ENCODE data around the gene BRCA2.
"Not testable (repeated sequence)": the region's sequence is repeated elsewhere in the genome, so short reads cannot be mapped to it uniquely, and the experiment has no call there.

The BRCA2 gene

DNA sequence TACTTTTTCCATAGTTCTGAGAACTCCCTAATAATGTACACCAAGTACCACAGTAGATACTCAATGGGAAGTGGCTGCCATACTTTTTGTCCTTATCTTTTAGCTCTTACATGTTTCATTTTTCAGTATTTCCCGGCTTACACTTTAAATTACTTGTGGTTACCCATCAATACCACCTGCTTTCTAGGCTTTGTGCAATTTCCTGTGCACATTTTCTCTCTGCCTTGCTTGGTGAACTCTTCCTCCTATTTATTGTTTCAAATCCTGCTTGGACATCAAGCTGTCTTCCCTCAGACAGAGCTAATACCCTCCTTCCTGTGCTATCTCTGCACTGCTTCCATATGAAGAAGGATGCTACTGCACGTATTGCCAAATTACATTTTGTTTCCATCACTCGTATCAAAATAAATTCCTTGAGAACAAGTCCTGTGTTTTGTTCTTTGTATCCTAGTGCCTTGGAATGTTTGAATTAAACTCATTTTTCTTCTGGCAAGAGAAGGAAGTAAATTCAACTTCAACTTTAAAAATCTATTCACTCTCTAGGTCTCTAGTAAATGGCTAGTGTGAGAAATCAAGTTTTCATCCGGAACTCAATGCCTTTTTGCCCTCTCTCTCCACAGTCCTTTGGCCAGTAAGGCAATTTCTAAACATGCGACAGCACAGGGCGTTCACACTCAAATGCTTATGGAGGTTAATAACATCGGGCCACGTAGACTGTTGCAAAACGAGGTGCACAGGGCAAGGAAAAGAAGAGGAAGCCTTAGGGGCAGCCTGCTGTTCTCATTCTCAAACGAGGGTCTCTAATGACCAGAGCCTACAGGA, 5.8 kb upstream of the BRCA2 start:
- no peak for DNase-seq (ENCODE audit: low spot score)
- no peak for FAIRE-seq

DNA sequence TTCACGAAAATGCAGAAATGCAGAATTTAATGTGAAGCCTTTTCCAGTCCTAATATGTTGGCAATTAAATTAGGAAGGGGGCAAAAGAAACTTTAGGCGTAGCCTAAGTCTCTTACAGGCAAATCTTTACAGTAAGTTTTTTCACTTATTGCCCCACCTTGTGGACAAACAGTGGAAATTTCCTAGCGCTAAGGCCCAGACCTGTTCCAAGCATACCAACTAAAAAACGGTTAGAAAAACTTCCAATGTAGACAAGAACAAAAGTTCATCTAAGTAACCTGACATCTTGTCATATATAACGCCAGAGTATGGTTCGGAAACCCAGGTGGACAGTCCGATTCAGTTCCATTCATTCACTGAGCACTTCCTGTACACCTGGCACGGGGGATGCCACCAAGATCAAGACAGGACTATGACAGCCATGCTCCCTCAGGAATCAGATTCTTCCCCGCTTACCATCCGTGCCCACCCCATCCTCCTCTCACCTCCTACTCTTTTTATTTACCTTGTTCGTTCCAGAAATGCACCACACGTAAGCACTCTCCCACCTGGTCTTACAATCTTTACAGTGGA, 5.1 kb upstream of the BRCA2 start:
- FAIRE-seq: no peak
- DNase-seq (ENCODE audit: low spot score): peak; percentile 8

DNA sequence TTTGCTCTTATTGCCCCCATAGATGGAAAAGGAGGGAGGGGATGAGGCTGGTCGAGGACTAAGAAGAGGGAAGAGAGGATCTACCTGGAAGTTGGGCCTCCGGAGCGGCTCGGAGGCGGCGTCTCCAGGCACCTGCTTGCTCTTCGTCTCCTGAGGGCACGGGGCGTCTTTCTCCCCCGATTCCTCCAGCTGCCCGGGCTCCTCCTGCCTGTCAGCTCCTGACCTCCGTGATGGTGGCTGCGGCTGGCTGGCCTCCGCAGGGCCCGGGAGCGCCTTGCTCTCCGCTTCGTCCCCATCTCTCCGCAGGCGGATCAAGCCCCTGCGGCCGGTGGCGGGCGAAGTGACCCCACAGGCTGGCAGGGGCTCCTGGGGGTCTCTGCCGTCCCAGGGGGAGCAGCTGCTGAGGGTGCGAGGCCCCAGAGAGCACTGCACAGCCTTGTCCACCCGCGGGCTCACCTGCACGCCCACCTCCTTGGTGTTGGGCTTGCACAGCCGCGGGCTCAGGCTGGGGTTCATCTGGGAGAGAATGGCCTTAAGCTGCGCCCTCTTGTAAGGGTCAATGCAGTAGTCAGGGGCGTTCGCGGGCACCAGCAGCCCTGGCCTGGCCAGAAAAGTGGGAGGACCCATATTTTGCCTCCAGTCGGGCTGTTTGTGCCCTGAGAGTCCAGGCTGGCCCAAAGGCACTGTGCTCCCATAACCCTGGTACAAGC, 4.0 kb upstream of the BRCA2 start:
- DNase-seq (ENCODE audit: low spot score): no peak

DNA sequence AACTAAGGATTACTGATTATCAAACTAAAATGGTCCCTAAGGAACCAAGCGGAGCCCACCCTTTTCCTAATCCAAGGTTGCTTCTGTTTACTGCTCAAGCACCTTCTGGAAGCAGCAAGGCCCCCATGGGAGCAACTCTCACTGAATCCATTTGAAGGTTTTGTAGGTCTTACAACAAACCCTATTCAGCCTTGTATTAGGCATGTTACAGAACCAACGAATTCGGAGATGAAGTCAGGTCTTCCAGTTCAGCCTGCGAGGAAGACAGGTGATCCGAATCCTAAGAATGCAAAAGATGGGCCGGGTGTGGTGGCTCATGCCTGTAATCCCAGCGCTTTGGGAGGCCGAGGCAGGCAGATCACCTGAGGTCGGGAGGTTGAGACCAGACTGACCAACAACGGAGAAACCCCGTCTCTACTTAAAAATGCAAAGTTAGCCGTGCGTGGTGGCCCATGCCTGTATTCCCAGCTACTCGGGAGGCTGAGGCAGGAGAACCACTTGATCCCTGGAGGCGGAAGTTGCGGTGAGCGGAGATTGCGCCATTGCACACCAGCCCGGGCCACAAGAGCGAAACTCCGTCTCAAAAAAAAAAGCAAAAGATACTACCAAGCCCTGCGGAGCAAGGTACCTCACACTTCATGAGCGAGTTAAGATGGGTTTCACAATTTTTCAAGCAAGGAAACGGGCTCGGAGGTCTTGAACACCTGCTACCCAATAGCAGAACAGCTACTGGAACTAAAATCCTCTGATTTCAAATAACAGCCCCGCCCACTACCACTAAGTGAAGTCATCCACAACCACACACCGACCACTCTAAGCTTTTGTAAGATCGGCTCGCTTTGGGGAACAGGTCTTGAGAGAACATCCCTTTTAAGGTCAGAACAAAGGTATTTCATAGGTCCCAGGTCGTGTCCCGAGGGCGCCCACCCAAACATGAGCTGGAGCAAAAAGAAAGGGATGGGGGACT, 754 bp upstream of the BRCA2 start:
- FAIRE-seq (no peak), DNase-seq (ENCODE audit: low spot score) (no peak)

More for the DNA sequence above, 4.0 kb upstream of the BRCA2 start:
- FAIRE-seq: no peak

DNA sequence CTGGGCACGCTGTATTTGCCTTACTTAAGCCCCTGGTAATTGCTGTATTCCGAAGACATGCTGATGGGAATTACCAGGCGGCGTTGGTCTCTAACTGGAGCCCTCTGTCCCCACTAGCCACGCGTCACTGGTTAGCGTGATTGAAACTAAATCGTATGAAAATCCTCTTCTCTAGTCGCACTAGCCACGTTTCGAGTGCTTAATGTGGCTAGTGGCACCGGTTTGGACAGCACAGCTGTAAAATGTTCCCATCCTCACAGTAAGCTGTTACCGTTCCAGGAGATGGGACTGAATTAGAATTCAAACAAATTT, 676 bp downstream of the BRCA2 start:
- no peak for FAIRE-seq

DNA sequence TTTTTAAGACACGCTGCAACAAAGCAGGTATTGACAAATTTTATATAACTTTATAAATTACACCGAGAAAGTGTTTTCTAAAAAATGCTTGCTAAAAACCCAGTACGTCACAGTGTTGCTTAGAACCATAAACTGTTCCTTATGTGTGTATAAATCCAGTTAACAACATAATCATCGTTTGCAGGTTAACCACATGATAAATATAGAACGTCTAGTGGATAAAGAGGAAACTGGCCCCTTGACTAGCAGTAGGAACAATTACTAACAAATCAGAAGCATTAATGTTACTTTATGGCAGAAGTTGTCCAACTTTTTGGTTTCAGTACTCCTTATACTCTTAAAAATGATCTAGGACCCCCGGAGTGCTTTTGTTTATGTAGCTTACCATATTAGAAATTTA, 1.2 kb downstream of the BRCA2 start:
- DNase-seq (ENCODE audit: low spot score) (no peak), FAIRE-seq (no peak)

More for the DNA sequence above, 676 bp downstream of the BRCA2 start:
- no peak for DNase-seq (ENCODE audit: low spot score)

DNA sequence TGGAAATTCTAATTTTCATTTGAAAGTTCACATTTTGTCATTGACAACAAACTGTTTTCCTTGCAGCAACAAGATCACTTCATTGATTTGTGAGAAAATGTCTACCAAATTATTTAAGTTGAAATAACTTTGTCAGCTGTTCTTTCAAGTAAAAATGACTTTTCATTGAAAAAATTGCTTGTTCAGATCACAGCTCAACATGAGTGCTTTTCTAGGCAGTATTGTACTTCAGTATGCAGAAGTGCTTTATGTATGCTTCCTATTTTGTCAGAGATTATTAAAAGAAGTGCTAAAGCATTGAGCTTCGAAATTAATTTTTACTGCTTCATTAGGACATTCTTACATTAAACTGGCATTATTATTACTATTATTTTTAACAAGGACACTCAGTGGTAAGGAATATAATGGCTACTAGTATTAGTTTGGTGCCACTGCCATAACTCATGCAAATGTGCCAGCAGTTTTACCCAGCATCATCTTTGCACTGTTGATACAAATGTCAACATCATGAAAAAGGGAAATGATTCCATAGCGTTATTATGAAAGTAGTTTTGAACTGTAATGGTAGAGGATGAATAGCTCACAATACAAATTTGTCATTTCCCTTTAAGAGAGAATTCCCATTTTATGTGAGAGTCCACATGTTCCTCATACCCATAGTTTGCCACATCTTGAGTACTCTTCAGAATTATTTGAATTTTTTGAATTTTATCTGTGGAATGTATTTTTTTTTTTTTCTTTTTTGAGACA, 2.6 kb downstream of the BRCA2 start:
- no peak for DNase-seq (ENCODE audit: low spot score)
- no peak for FAIRE-seq

DNA sequence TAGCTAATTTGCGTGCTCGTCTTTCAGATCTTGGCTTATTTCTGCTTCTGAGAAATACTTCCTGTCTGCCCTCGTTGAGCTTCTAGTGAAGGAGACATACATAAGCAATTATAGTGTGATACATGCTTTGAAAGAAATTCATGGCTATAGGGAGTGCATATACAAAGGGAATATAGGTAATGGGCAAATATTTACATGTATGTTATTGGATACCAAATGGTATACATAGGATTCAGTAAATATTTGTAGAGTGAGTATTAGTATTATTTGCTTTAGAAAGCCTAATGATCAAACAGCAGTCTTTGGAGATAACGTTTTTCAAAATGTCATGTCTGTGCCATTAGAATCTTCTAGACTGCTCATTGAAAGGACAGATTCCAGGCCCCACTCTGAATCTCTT, 5.2 kb downstream of the BRCA2 start:
- DNase-seq (ENCODE audit: low spot score): no peak

DNA sequence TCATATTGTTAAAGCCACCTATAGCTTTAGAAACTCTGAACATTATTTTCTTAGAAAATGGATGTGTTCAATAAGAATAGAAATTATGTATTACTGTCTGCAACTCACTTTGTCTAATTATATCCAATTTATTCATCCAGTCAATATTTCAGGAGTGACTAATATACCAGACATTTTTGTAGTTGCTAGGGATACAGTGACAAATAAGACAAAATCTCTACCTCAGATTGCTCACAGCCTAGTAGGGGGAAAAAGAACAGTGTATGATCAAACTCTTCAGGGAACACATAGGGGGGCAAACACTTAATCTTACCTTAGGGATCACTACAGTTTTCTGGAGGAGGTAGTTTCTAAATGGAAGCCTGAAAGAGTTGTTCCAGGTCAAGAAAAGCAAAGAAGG, 8.6 kb downstream of the BRCA2 start:
- FAIRE-seq (no peak), DNase-seq (ENCODE audit: low spot score) (peak; percentile 48)

More for the DNA sequence above, 5.2 kb downstream of the BRCA2 start:
- FAIRE-seq: no peak

DNA sequence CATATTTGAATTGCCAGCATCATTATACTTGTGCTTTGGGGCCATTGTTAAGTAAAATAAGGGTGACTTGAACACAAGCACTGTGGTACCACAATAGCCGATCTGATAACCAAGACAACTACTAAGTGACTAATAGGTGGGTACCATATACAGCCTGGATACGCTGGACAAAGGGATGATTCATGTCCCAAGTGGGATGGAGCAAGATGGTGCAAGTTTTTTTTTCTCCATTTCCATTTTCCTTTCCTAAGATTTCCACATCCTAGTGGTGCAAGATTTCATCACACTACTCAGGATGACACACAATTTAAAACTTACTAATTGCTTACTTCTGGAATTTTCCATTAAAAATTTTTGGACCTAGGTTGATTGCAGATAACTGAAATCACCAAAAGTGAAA, 15.1 kb downstream of the BRCA2 start:
- no peak for FAIRE-seq

DNA sequence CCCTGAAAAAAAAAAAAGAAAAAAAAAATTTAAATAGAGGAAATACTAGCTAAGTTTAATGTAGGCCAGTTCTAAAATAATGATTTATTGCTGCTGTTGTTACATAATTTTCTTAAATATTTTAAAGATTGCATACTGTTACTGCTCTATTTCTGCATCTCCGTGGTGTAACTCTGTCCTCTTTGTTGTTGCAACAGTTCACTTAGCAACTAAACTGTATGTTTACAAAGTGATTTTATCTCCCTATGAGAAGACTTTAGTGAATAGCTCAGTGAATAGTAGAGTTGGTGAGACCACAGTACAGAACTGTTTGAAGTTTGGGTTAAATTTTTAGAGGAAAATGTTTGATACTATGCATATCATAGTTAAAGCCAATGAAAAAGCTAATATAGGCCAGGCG, 19.4 kb downstream of the BRCA2 start:
- FAIRE-seq (no peak), DNase-seq (ENCODE audit: low spot score) (no peak)

More for the DNA sequence above, 15.1 kb downstream of the BRCA2 start:
- DNase-seq (ENCODE audit: low spot score): no peak

DNA sequence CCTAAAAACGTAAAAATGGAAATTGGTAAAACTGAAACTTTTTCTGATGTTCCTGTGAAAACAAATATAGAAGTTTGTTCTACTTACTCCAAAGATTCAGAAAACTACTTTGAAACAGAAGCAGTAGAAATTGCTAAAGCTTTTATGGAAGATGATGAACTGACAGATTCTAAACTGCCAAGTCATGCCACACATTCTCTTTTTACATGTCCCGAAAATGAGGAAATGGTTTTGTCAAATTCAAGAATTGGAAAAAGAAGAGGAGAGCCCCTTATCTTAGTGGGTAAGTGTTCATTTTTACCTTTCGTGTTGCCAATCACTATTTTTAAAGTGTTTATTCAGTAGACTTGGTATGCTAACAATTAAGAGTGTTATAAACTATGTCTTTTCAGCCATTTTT, 25.6 kb downstream of the BRCA2 start:
- no peak for FAIRE-seq
- no peak for DNase-seq (ENCODE audit: low spot score)

DNA sequence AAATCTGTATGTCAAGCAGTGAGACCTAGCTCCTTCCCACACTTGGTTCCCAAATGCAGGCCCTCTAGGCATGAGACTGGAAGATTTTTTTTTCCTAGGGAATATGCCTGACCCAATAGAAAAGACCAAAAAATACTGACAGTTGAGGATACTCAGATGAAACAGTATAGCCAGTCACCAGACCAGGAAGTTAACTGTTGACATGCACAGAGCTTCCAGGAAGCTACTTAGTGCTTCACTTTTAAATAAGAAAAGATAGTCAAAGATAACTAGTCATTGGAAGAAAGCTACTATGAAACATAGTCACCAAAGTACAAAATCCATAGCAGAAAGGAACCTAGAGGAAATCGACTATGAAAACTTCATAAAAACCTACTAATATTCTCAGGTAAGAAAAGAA, 32.3 kb downstream of the BRCA2 start:
- no peak for FAIRE-seq
- no peak for DNase-seq (ENCODE audit: low spot score)

DNA sequence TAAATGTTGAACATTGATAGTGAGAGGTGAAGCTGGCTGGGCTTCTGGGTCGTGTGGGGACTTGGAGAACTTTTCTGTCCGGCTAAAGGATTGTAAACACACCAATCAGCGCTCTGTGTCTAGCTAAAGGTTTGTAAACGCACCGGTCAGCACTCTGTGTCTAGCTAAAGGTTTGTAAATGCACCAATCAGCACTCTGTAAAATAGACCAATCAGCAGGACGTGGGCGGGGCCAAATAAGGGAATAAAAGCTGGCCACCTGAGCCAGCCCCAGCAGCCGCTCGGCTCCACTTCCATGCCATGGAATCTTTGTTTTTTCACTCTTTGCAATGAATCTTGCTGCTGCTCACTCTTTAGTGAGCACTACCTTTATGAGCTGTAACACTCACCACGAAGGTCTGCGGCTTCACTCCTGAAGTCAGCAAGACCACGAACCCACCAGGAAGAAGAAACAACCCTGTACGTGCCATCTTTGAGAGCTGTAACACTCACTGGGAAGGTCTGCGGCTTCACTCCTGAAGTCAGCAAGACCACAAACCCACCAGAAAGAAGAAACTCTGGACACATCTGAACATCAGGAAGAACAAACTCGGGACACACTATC, 35.6 kb downstream of the BRCA2 start:
- DNase-seq (ENCODE audit: low spot score); FAIRE-seq: not testable (repeated sequence)

DNA sequence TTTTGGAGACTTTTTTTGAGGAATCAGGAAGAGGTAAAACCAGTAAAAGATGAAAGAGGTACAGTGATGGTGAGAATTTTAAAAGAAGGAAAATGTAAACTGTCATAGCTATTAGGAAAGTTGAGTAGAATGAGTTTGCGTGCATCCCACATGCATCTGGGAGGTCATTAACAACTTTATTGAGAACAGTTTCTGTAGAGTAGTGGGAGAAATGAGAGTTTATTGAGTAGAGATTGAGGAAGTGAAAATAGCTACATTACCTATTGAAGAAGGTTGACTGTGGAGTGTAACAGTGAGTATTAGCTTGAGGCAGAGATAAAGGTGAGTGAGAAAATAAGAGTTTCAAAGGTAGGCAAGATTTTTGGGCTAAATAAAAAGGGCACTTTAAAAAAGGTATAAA, 38.7 kb downstream of the BRCA2 start:
- no peak for FAIRE-seq

DNA sequence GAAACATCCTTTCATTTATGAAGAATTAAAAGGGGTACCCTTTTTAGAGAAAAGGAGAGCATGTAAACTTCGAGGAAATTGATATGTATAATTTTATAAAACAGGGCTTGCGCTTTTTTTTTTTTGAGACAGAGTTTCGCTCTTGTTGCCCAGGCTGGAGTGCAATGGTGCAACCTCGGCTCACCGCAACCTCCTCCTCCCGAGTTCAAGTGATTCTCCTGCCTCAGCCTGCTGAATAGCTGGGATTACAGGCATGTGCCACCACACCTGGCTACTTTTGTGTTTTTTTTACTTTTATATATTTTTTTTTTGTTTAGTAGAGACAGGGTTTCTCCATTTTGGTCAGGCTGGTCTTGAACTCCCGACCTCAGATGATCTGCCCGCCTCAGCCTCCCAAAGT, 40.6 kb downstream of the BRCA2 start:
- not testable (repeated sequence) for FAIRE-seq; DNase-seq (ENCODE audit: low spot score)

More for the DNA sequence above, 38.7 kb downstream of the BRCA2 start:
- no peak for DNase-seq (ENCODE audit: low spot score)

DNA sequence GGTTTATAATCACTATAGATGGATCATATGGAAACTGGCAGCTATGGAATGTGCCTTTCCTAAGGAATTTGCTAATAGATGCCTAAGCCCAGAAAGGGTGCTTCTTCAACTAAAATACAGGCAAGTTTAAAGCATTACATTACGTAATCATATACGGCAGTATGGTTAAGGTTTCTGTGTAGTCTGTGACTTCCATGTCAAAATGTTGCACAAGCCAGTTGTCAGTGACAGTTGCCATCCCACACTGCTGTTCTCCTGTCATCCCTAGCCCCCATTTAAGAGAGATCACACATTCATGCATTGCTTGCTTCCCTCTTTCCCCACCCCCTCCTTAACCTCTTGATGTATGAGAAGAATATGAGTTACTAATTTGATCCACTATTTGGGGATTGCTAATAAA, 47.3 kb downstream of the BRCA2 start:
- DNase-seq (ENCODE audit: low spot score) (no peak), FAIRE-seq (no peak)

DNA sequence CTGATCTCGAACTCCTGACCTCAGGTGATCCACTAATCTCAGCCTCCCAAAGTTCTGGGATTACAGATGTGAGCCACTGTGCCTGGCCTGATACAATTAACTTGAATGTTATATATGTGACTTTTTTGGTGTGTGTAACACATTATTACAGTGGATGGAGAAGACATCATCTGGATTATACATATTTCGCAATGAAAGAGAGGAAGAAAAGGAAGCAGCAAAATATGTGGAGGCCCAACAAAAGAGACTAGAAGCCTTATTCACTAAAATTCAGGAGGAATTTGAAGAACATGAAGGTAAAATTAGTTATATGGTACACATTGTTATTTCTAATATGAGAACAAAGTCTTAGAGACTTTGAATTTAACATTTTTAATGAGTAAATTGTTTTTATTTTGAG, 55.5 kb downstream of the BRCA2 start:
- no peak for DNase-seq (ENCODE audit: low spot score)
- no peak for FAIRE-seq

DNA sequence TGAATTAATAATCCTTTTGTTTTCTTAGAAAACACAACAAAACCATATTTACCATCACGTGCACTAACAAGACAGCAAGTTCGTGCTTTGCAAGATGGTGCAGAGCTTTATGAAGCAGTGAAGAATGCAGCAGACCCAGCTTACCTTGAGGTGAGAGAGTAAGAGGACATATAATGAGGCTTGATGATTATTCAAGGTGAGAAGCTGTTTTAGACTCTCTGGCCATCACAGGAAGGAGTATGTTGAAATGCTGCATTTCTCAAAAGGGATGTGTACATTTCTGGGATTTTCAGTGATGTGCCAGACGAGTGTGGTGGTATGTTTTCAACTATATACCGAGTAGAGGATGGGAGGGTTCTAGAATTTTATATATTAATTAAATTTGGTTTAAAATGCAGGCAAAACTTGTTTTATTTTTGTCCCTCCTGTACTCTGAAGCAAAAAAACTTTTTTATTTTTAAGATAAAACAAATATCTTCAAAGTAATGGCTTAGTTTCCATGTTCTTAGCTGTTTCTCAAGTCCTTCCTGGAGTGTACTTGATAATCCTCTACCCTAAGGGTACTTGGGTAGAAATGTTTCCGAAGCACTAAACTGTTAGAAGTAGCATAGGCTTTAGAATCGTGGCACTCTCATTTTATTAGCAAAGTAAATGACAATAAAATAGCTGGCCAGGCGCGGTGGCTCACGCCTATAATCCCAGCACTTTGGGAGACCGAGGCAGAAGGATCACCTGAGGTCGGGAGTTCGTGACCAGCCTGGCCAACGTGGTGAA, 61.5 kb downstream of the BRCA2 start:
- no peak for FAIRE-seq
- no peak for DNase-seq (ENCODE audit: low spot score)

DNA sequence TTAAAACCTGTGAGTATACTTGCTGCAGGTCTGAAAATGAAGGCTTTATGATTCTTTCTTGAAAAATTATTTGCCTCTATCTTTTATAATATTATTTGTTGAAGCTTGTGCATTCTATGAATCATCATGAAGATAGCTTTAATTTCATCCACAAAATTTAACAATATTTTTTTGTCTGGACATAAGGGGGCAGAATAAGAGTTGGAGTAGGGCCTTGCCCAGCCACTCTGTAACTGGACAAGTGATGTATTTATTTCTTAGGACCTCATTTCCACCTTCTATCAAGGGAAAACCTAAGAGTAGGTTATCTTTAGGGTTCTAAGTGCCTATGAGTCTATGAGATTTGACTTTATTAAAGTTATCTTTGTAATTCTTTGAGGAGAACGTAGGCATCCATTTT, 62.7 kb downstream of the BRCA2 start:
- FAIRE-seq (no peak), DNase-seq (ENCODE audit: low spot score) (no peak)
